Activated T-cell treated with anti-CD3 and anti-CD28 coated beads, Interleukin-2, amount 50 U/mL, for 48 hours (primary cell): ENCODE results near the gene MIPEP.
A peak's percentile ranks its signal among the peaks of the same experiment; 100 is the strongest.
"Not testable (repeated sequence)": the region's sequence is repeated elsewhere in the genome, so short reads cannot be mapped to it uniquely, and the experiment has no call there.

Source experiments
- DNase-seq, 2 experiments: peaks; one replicate each; pipeline ENCODE4 v3.0.0-alpha.2; 2020

MIPEP gene

GRCh38 chr13:23769401-23769800 lies 119.8 kb downstream of the MIPEP start:
- no peak for DNase-seq

- DNase-seq, result no peak
Measured at GRCh38 chr13:23767838-23768237, 121.4 kb downstream of the MIPEP start.

GRCh38 chr13:23766939-23767338 lies 122.3 kb downstream of the MIPEP start:
- no peak for DNase-seq

GRCh38 chr13:23766283-23766682 lies 122.9 kb downstream of the MIPEP start:
- DNase-seq, result no peak

GRCh38 chr13:23765531-23765930 lies 123.7 kb downstream of the MIPEP start:
- DNase-seq, result no peak

- no peak for DNase-seq
Measured at GRCh38 chr13:23763318-23763717, 125.9 kb downstream of the MIPEP start.

GRCh38 chr13:23761760-23762159 lies 127.4 kb downstream of the MIPEP start:
- DNase-seq, result not testable (repeated sequence)

- no peak for DNase-seq
Measured at GRCh38 chr13:23760000-23760399, 129.2 kb downstream of the MIPEP start.

GRCh38 chr13:23758798-23759527 lies 130.2 kb downstream of the MIPEP start:
- DNase-seq, result no peak

GRCh38 chr13:23754997-23755396 lies 134.2 kb downstream of the MIPEP start:
- no peak for DNase-seq

GRCh38 chr13:23754506-23754905 lies 134.7 kb downstream of the MIPEP start:
- DNase-seq, result no peak

- DNase-seq, result no peak
Measured at GRCh38 chr13:23753458-23753857, 135.7 kb downstream of the MIPEP start.

GRCh38 chr13:23752111-23753001 lies 136.8 kb downstream of the MIPEP start:
- DNase-seq, result no peak

GRCh38 chr13:23751195-23751594 lies 138.0 kb downstream of the MIPEP start:
- no peak for DNase-seq

GRCh38 chr13:23750383-23751121 lies 138.6 kb downstream of the MIPEP start:
- DNase-seq, result peak; percentile 26 to 40

GRCh38 chr13:23749288-23749873 lies 139.8 kb downstream of the MIPEP start:
- no peak for DNase-seq

- DNase-seq, result no peak
Measured at GRCh38 chr13:23748109-23748990, 140.8 kb downstream of the MIPEP start.

GRCh38 chr13:23746141-23746540 lies 143.1 kb downstream of the MIPEP start:
- DNase-seq, result not testable (repeated sequence)

GRCh38 chr13:23744315-23744714 lies 144.9 kb downstream of the MIPEP start:
- no peak for DNase-seq

- DNase-seq, result no peak
Measured at GRCh38 chr13:23743278-23744076, 145.7 kb downstream of the MIPEP start.
